GM12878 (cell line): ENCODE measurements around the gene RBM8A. TPM values are rescaled to one million over a fixed set of nuclear protein-coding genes. Genes with fewer than 3 reads are reported as not detected.

Experiments
- BHLHE40 ChIP-seq, 2 experiments: fragments of 450-650 bp in 1 of 2; IDR thresholded peaks; 2 replicates each; pipeline ENCODE4 v1.6.1; 2011 to 2017; ENCODE audit warnings: low read depth in 2 of 2, borderline replicate concordance in 1 of 2, improper control_type of control experiment in 1 of 2, low read length in 1 of 2, mild to moderate bottlenecking in 1 of 2
- CHD1 ChIP-seq: IDR thresholded peaks from 2 replicates; pipeline ENCODE4 v1.6.1; 2012; ENCODE audit warnings: low read depth, low read length, improper control_type of control experiment
- ESRRA ChIP-seq: IDR thresholded peaks from 2 replicates; pipeline ENCODE4 v1.6.1; 2012; ENCODE audit warnings: mild to moderate bottlenecking, low read length, improper control_type of control experiment
- ETV6 ChIP-seq, 2 experiments: fragments of 450-650 bp in 1 of 2; IDR thresholded peaks in 1 of 2; conservative IDR thresholded peaks in 1 of 2; 2 replicates each; pipeline ENCODE4 v1.6.1; 2014; ENCODE audit warnings: antibody characterized with exemption in 1 of 2, borderline replicate concordance in 1 of 2, low read depth in 1 of 2, mild to moderate bottlenecking in 1 of 2, moderate library complexity in 1 of 2
- JUNB ChIP-seq: IDR thresholded peaks from 2 replicates; pipeline ENCODE4 v1.6.1; 2016; ENCODE audit warnings: antibody characterized with exemption, mild to moderate bottlenecking
- LARP7 ChIP-seq: fragments of 450-650 bp; IDR thresholded peaks from 2 replicates; pipeline ENCODE4 v1.6.1; 2017; ENCODE audit warnings: mild to moderate bottlenecking
- MTA2 ChIP-seq: fragments of 450-650 bp; IDR thresholded peaks from 2 replicates; pipeline ENCODE4 v1.6.1; 2016; ENCODE audit warnings: low read depth, mild to moderate bottlenecking, moderate library complexity
- POLR2AphosphoS5 ChIP-seq: IDR thresholded peaks from 2 replicates; pipeline ENCODE4 v1.6.1; 2011; ENCODE audit warnings: mild to moderate bottlenecking, low read length, inconsistent platforms
- RBBP5 ChIP-seq: fragments of 200-600 bp; sonication (generic); conservative IDR thresholded peaks from 2 replicates; pipeline ENCODE4 v1.6.1; 2016
- RELB ChIP-seq: fragments of 450-650 bp; IDR thresholded peaks from 2 replicates; pipeline ENCODE4 v1.6.1; 2017; ENCODE audit warnings: low read depth, mild to moderate bottlenecking, moderate library complexity
- SREBF2 ChIP-seq: IDR thresholded peaks from 2 replicates; pipeline ENCODE4 v1.6.1; 2012; ENCODE audit warnings: mild to moderate bottlenecking, low read length
- polyA plus RNA-seq, 11 experiments: library from polyadenylated mRNA; depleted of rRNA in 4 of 11; unstranded in 6 of 11; stranded (reverse) in 5 of 11; fragments of >200 nt; fragmentation: Nextera tagmentation in 4 of 11; fragmentation: Illumina TruSeq in 1 of 11; extraction: Ambion mirVana in 4 of 11; extraction: Trizol in 1 of 11; gene quantifications; 1 replicate in 1 of 11; 2 replicates in 10 of 11; pipeline versions ENCODE4 v1.2.1 to v1.2.3, GENCODE V29; 2011 to 2016; ENCODE audit warnings: inconsistent platforms in 2 of 11, missing spikeins in 2 of 11, low read depth in 1 of 11
- total RNA-seq, 4 experiments: library from RNA; depleted of rRNA in 3 of 4; stranded (reverse); fragments of >200 nt in 3 of 4; fragmentation: Illumina TruSeq in 1 of 4; extraction: Trizol in 1 of 4; gene quantifications; 2 replicates each; pipeline versions ENCODE4 v1.2.1 to v1.2.3, GENCODE V29; 2013 to 2021
- TF ChIP-seq, protein P1 (sequence below): fragments of 450-650 bp; conservative IDR thresholded peaks from 2 replicates; pipeline ENCODE4 v1.6.1; 2017; ENCODE audit warnings: mild to moderate bottlenecking, moderate library complexity
- TF ChIP-seq, protein P2 (sequence below): IDR thresholded peaks from 2 replicates; pipeline ENCODE4 v1.6.1; 2012; ENCODE audit warnings: low read length, inconsistent platforms
- TF ChIP-seq, protein P3 (sequence below): fragments of 450-650 bp; IDR thresholded peaks from 2 replicates; pipeline ENCODE4 v1.6.1; 2016; ENCODE audit warnings: mild to moderate bottlenecking
- TF ChIP-seq, protein P4 (sequence below), 3 experiments: IDR thresholded peaks in 2 of 3; conservative IDR thresholded peaks in 1 of 3; 2 replicates each; pipeline ENCODE4 v1.5.1; 2011; ENCODE audit warnings: low read depth in 3 of 3, low read length in 3 of 3, mild to moderate bottlenecking in 3 of 3, control low read depth in 2 of 3, moderate library complexity in 2 of 3, inconsistent platforms in 1 of 3, mixed read lengths in 1 of 3; ENCODE audit not compliant: control insufficient read depth in 2 of 3, insufficient read depth in 1 of 3; ENCODE audit errors: extremely low read depth in 1 of 3
- TF ChIP-seq, protein P5 (sequence below): fragments of 450-650 bp; formaldehyde crosslinking; IDR thresholded peaks from 2 replicates; pipeline ENCODE4 v1.4.0; 2022; ENCODE audit warnings: mild to moderate bottlenecking, moderate library complexity

The RBM8A gene
- total and polyA plus RNA-seq, 10 of the 15 experiments (the other 5 are each of a cell fraction or from before 2014, with no cell fraction given): 110 to 1,248 (median 248) TPM

DNA sequence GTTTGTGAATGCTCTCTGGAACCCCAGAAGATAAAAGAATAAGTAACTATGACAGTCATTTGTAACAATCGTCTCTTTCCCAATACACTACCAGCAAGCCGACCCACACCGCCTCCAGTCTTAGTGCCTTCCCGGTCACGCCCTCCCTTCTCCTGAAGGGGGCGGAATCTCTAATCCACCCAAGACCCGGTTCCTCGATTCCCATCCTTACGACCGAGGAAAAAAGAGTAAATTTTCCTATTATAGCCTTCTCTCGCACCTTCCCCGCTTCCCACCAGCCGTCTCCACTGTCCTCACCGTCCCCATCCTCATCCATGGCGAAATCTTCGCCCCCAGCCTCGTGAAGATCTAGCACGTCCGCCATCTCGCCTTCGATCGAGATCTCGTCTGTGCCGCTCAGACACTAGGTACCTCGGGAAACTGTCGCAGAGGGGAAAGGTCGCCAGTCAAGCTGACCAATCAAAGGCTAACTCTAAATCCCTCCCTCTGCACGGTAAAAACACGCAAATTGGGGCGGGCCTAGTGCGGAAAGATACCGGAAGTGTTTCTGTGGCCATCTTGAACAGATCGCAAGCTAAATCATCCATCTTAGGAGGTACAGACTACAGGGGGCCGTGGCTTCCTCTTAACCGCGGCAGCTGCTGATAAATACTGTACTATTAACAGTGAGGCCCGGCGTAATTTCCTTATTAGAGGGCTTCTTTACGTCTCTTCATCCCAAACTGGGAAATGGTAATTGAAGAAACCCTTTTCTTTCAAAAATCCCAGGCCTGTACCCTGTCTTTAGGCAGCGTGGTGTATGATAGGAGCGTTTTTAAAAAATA is at the start of gene RBM8A (continued):
- TF ChIP-seq ETV6 (conservative IDR thresholded peaks at IDR 0.05 in 1 of 2, IDR thresholded peaks at IDR 0.05 in 1 of 2; ENCODE audit: borderline replicate concordance in 1 of 2, low read depth in 1 of 2): peak in 1 of 2 experiments; percentile 20; a peak in 1 of 4 replicates
- TF ChIP-seq, protein P1, sequence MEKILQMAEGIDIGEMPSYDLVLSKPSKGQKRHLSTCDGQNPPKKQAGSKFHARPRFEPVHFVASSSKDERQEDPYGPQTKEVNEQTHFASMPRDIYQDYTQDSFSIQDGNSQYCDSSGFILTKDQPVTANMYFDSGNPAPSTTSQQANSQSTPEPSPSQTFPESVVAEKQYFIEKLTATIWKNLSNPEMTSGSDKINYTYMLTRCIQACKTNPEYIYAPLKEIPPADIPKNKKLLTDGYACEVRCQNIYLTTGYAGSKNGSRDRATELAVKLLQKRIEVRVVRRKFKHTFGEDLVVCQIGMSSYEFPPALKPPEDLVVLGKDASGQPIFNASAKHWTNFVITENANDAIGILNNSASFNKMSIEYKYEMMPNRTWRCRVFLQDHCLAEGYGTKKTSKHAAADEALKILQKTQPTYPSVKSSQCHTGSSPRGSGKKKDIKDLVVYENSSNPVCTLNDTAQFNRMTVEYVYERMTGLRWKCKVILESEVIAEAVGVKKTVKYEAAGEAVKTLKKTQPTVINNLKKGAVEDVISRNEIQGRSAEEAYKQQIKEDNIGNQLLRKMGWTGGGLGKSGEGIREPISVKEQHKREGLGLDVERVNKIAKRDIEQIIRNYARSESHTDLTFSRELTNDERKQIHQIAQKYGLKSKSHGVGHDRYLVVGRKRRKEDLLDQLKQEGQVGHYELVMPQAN: peak; percentile 89
- TF ChIP-seq, protein P2, sequence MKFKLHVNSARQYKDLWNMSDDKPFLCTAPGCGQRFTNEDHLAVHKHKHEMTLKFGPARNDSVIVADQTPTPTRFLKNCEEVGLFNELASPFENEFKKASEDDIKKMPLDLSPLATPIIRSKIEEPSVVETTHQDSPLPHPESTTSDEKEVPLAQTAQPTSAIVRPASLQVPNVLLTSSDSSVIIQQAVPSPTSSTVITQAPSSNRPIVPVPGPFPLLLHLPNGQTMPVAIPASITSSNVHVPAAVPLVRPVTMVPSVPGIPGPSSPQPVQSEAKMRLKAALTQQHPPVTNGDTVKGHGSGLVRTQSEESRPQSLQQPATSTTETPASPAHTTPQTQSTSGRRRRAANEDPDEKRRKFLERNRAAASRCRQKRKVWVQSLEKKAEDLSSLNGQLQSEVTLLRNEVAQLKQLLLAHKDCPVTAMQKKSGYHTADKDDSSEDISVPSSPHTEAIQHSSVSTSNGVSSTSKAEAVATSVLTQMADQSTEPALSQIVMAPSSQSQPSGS: peak; percentile 43
- TF ChIP-seq CHD1: peak; percentile 93; the same call in 1 of the 2 replicates
- TF ChIP-seq SREBF2: no peak
- 0 out of 2 replicates have a peak, but pooled peaks have one; percentile 39 for TF ChIP-seq ESRRA
- TF ChIP-seq JUNB: 0 out of 2 replicates have a peak, but pooled peaks have one; percentile 2
- TF ChIP-seq BHLHE40 (IDR thresholded peaks at IDR 0.05; ENCODE audit: borderline replicate concordance in 1 of 2, low read depth in 2 of 2, low read length in 1 of 2): peak; percentile 24 to 49; a peak in 2 of 4 replicates
- TF ChIP-seq POLR2AphosphoS5: peak; percentile 96
- no peak for TF ChIP-seq RBBP5
- TF ChIP-seq, protein P3, sequence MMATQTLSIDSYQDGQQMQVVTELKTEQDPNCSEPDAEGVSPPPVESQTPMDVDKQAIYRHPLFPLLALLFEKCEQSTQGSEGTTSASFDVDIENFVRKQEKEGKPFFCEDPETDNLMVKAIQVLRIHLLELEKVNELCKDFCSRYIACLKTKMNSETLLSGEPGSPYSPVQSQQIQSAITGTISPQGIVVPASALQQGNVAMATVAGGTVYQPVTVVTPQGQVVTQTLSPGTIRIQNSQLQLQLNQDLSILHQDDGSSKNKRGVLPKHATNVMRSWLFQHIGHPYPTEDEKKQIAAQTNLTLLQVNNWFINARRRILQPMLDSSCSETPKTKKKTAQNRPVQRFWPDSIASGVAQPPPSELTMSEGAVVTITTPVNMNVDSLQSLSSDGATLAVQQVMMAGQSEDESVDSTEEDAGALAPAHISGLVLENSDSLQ: peak; percentile 89
- TF ChIP-seq RELB: peak; percentile 98
- peak; percentile 89 for TF ChIP-seq MTA2
- TF ChIP-seq LARP7: no peak; the same call in 1 of the 2 replicates
- TF ChIP-seq, protein P4, sequence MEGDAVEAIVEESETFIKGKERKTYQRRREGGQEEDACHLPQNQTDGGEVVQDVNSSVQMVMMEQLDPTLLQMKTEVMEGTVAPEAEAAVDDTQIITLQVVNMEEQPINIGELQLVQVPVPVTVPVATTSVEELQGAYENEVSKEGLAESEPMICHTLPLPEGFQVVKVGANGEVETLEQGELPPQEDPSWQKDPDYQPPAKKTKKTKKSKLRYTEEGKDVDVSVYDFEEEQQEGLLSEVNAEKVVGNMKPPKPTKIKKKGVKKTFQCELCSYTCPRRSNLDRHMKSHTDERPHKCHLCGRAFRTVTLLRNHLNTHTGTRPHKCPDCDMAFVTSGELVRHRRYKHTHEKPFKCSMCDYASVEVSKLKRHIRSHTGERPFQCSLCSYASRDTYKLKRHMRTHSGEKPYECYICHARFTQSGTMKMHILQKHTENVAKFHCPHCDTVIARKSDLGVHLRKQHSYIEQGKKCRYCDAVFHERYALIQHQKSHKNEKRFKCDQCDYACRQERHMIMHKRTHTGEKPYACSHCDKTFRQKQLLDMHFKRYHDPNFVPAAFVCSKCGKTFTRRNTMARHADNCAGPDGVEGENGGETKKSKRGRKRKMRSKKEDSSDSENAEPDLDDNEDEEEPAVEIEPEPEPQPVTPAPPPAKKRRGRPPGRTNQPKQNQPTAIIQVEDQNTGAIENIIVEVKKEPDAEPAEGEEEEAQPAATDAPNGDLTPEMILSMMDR (IDR thresholded peaks at IDR 0.05 in 2 of 3, conservative IDR thresholded peaks at IDR 0.05 in 1 of 3; ENCODE audit: control insufficient read depth in 2 of 3, extremely low read depth in 1 of 3, insufficient read depth in 1 of 3, low read depth in 3 of 3, low read length in 3 of 3): peak; percentile 37 to 67 (median 58)
- TF ChIP-seq, protein P5, sequence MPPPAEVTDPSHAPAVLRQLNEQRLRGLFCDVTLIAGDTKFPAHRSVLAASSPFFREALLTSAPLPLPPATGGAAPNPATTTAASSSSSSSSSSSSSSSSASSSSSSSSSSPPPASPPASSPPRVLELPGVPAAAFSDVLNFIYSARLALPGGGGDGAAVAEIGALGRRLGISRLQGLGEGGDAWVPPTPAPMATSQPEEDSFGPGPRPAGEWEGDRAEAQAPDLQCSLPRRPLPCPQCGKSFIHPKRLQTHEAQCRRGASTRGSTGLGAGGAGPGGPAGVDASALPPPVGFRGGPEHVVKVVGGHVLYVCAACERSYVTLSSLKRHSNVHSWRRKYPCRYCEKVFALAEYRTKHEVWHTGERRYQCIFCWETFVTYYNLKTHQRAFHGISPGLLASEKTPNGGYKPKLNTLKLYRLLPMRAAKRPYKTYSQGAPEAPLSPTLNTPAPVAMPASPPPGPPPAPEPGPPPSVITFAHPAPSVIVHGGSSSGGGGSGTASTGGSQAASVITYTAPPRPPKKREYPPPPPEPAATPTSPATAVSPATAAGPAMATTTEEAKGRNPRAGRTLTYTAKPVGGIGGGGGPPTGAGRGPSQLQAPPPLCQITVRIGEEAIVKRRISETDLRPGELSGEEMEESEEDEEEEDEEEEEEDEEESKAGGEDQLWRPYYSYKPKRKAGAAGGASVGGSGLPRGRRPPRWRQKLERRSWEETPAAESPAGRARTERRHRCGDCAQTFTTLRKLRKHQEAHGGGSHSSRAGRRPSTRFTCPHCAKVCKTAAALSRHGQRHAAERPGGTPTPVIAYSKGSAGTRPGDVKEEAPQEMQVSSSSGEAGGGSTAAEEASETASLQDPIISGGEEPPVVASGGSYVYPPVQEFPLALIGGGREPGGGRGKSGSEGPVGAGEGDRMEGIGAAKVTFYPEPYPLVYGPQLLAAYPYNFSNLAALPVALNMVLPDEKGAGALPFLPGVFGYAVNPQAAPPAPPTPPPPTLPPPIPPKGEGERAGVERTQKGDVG: no peak
